GM19467 (cell line): Measurements from ENCODE around the gene ZNF783.
"Not testable (repeated sequence)": the region's sequence is repeated elsewhere in the genome, so short reads cannot be mapped to it uniquely, and the experiment has no call there.

ENCODE experiments used
- ATAC-seq: cut with Tn5 transposase; IDR thresholded peaks from one replicate; pipeline ENCODE4 v1.9.1; 2021; ENCODE audit warnings: mild to moderate bottlenecking, moderate library complexity; ENCODE audit not compliant: unreplicated experiment

ZNF783 gene

DNA sequence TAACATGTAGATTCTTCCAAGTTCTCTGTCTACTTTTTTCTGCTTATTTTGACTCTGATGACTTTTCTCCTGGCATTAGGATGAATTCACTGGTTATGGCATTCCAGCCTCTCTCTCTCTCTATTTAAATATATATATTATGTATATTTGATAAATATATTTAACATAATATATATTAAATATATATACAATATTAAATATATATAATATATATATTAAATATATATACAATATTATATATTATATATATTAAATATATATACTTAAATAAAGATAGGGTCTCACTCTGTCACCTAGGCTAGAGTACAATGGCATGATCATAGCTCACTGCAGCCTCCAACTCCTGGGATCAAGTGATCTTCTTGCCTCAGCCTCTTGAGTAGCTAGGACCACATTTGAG is 60.7 kb downstream of the ZNF783 start:
- ATAC-seq: no peak

DNA sequence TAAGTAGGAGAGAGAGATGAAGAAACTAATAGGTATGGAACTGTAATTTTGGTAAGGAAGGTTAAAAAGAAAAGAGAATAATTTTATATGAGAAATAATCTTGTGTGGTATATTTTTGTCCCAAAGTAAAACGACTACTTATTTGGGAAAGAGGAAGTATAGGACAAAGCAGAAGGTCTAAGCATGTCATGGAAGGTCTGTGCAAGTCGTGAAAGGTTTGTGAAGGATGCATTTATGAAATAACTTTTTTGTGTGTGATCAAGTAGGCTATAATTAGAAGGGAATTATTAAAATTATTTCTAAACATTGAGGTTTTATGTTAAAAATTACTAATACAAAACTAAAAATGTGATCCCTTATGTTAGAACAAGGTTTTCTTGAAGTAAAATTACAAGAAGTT is 63.3 kb downstream of the ZNF783 start:
- no peak for ATAC-seq

DNA sequence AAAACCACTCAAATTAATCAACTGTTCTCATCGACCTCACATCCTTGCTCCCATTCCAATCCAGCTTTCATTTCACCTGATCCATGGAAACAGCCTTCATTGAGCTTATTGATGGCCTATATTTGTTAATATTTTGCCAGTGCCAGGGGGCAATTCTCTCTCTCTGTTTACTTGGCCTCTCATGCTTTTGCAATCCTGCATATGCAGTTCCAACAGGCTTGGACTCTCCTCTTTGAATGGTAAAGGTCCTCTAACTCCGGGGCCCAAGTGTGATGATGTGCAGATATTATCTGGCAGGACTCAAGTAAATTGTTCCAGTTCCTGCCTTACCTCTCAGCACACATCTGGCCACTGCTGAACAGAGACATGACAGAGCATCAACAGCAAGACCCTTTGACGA is 67.3 kb downstream of the ZNF783 start:
- no peak for ATAC-seq

DNA sequence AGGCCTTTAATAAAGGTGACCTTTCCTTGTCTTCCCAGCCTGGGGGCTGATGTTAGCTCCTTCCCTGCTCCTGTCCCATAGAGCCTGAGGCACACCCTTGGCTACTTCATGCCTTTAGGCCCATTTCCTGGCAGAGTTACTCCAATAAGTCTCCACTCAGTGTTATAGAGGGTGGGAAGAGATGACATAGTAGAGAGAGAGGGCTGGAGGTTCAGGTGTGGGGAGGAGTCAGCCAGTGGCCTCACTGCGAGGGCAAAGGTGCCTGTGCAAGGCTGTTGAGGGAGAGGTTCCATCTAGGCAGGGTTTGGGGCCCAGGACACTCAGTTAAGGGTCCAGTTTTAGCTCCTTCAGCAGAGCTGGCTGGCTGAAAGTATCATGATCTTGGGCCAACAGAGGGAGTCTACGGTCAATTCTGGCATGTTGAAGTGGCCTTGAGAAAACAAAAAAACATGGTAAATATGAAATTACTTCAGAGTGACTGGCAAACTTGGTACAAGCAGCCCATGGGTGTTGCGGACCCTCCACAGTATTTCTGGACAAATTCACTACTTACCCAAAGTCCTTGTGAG is 67.9 kb downstream of the ZNF783 start:
- ATAC-seq: no peak

DNA sequence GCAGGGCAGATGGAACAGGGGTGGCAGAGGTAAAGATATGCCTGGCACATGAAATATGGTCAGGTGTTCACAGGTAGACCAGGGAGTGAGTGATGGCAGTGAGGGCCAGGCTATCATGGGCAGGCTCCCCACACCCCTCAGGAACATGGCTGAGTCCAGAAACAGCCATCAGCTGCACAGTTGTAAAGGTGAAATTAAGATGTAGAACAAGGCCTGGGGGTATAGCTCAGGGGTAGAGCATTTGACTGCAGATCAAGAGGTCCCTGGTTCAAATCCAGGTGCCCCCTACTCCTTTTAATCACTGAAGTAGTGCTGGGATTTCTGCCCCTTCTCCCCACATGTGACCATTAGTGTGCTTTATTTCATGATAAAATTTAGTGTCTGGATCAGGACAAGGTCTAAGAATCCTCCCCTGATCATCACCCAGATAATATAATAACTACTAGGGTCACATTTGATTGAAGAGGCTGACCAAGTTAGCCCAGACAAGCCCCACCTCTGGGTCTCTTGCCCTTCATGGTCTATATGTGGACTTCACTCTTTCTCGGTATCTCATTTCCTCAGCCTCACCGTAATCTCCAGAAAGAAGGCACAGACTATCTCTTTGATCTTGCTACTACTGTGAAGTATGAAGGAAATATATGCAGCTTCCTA is 69.0 kb downstream of the ZNF783 start:
- no peak for ATAC-seq

DNA sequence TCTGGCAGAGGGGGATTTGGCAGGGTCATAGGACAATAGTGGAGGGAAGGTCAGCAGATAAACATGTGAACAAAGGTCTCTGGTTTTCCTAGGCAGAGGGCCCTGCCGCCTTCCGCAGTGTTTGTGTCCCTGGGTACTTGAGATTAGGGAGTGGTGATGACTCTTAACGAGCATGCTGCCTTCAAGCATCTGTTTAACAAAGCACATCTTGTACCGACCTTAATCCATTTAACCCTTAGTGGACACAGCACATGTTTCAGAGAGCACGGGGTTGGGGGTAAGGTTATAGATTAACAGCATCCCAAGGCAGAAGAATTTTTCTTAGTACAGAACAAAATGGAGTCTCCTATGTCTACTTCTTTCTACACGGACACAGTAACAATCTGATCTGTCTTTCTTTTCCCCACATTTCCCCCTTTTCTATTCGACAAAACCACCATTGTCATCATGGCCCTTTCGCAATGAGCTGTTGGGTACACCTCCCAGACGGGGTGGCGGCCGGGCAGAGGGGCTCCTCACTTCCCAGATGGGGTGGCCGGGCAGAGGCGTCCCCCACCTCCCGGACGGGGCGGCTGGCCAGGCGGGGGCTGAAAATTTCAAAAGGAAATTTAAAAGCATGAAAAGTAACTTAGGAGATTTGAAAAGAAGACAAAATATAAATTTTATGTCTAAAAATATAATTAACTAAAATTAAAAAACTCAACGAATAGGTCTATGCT is 70.8 kb downstream of the ZNF783 start:
- ATAC-seq: not testable (repeated sequence)

DNA sequence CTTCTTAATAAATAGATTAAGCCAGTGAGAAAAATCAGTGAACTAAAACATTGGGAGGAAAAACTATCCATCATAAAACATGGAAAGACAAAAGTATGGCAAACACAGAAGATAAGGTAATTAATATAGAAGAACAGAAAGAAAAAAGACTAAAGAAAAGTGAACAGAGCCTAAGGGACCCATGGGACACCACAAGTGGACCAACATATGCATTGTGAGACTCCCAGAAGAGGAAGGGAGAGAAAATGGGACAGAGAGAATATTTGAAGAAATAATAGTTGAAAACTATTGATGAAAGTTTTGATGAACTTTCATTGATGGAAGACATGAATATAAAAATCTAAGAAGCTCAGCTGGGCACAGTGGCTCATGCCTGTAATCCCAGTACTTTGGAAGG is 71.3 kb downstream of the ZNF783 start:
- ATAC-seq: no peak

DNA sequence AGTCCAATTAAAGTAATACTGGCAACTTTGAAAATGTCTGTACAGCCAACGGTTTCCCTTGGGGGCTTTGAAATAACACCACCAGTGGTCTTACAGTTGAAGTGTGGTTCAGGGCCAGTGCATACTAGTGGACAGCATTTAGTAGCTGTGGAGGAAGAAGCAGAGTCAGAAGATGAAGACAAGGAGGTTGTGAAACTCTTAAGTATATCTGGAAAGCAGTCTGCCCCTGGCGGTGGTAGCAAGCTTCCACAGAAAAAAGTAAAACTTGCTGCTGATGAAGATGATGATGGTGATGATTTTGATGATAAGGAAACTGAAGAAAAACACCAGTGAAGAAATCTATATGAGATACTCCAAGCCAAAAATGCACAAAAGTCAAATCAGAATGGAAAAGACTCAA is 72.2 kb downstream of the ZNF783 start:
- ATAC-seq: no peak
